Stimulated activated CD8-positive, alpha-beta memory T cell treated with anti-CD3 and anti-CD28 coated beads, Interleukin-4, amount 100 ng/mL, for 4 hours (primary cell): Measurements from ENCODE around the gene FCRL3.

Experiments used
- DNase-seq, 2 donors: peaks; one replicate each; pipeline ENCODE4 v3.0.0-alpha.2; 2020; ENCODE audit warnings: low read depth in 2 of 2, low spot score in 1 of 2

Gene FCRL3

GRCh38 chr1:157691285-157691920 lies 9.2 kb downstream of the FCRL3 start:
- no peak for DNase-seq

DNA sequence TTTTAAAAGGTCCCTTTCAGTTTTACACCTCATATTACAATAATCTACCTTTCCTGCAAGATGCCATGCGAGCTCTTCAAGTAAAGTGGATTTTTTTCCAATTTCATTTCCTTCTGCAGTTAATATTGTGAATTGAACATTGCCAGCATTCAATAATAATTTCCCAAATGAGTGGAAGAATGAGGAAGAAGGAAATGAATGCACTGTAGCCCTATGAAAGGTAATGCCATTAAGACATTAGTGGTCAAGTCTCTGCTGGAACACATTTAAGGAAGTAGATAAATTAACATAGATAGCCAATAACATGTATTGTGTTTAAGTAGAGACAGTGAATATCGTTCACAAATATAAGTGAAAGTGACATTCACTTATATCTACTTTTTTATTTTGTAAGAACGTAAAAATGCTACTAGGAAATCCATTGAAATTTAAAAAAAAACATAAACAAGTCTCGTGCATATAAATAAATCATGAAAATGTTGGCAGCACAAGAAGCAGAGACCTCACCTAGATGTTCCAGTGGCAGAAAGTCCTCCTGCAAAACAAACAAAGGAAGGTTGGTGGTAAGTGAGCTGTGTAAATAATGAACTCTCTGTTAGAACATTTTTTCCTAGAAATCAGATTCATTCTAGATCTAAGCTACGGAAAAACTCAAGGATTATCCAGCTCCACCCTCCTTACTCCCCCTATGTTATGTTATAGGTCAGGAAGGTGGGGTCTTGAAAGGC lies 17.7 kb downstream of the FCRL3 start:
- no peak for DNase-seq

- no peak for DNase-seq
Measured at GRCh38 chr1:157678721-157679120, 21.8 kb downstream of the FCRL3 start.

DNA sequence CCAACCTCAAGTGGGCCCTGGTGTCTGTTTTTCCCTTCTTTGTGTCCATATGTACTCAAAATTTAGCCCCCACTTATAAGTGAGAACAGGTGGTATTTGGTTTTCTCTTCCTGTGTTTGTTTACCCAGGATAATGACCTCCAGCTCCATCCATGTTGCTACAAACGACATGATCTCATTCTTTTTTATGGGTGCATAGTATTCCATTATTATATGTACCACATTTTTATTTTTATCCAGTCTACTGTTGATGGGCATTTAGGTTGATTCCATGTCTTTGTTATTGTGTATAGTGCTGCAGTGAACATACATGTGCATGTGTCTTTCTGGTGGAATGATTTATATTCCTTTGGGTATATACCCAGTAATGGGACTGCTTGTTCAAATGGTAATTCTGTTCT lies 27.6 kb downstream of the FCRL3 start:
- DNase-seq: no peak

GRCh38 chr1:157671895-157672294 lies 28.7 kb downstream of the FCRL3 start:
- DNase-seq: no peak

DNA sequence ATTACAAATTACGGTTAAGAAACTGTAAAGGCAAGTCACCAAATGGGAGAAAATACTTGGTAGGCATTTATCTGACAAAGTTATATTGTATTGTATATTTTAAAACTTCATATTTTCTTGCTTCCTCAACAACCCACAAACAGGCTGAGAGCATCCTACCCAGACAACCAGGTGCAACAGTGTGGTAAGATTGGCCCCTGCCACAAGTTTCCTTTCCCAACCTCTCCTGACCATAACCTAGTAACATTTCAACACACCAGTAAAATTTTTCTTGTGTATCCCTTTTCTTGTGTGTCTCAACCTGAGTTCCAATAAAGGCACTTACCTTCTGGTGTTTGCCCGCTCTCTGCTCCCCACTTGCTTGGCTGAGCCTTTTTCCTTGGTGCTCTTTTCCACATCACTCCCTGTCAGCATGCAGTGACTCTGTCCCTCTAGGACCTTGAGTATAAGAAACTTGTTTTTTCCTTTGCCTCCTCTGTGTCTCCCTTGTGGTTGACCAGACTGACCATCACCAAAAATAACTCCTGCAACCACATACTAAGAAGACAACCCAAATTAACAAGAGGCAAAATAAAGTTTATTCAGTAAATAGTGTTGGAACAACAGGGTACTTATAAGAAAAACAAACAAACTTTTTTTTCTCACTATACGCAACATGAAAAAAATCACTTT lies 40.9 kb downstream of the FCRL3 start:
- no peak for DNase-seq

DNA sequence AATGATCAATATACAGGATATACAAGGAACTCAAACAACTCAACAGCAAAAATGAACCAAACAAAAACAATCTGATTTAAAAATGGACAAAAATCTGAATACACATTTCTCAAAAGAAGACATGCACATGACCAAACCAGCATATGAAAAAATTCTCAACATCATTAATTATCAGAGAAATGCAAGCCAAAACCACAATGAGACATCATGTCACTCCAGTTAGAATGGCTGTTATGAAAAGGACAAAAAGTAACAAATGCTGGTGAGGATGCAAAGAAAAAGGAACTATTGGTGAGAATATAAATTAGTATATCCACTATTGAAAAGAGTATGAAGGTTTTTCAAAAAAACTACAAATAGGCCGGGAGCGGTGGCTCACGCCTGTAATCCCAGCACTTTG lies 42.0 kb downstream of the FCRL3 start:
- no peak for DNase-seq

DNA sequence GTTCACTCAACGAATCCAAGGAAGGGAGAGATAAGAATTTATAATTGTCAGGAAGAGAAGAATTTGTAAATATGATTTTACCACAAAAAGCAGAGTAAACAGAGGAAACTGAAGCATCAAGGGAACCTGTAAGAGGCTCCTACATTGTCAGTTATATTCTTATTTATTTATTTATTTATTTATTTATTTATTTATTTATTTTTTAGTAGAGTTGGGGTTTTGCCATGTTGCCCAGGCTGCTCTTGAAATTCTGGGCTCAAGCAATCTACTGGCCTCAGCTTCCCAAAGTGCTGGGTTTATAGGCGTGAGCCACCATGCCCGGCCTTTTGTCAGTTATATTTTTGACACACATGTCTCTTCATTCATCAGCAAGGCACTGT lies 47.1 kb downstream of the FCRL3 start:
- no peak for DNase-seq

- DNase-seq: no peak
Measured at GRCh38 chr1:157652859-157653493, 47.6 kb downstream of the FCRL3 start.

GRCh38 chr1:157648317-157648716 lies 52.3 kb downstream of the FCRL3 start:
- no peak for DNase-seq

DNA sequence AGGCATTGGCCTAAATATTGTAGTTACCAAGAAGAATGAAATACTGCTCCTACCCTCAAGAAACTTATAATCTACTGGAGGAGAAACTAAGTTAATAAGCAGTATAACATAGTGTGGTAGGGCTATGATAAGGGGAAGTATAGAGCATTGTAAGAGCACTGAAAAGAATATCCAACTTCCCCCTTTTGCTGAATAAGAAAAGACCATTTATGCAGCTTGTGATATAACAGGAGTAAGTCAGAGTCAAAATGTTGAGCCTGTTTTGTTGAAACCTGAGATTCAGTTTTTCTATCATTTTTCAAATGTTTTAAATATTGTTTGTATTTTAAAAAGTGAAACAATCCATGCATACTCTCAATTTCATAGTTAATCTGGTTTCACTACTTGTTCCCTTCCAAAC lies 54.4 kb downstream of the FCRL3 start:
- no peak for DNase-seq

DNA sequence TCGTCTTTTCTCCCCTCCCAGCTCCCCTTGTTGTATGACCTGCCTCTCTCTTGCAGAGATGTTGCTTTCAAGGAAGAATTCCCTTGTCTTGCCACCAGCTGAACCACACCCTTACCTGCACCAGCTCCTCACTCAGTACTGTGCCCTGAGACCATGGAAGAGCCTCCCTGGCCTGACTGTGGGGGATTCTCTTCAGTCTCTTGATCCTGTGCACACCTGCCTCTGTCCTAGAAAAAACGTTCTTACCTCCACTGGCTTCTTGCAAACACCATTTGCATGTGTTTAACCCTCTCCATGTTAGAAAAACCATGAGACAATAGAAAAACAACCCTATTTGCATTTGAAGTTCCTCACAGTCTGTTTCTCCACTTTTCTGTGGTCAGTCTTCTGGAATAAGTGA lies 59.4 kb downstream of the FCRL3 start:
- DNase-seq: no peak

DNA sequence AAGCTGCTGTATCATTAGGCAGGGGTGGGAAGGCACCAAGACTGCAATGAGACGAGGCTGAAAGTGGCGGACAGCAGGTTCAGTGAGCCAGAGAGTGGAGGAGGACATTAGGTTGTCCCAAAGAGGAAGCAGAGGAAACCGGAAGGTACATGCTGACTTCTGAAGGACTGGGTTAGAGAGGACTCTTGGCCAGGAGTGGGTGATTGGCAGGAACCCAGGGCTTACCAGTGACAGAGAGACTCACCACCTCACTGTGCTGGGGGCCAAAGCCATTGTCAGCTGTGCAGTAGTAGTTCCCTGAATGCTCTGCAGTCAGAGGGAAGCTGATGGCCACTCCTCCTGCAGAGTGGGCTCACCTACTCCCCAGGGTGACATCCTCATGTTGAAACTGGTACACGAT lies 60.8 kb downstream of the FCRL3 start:
- no peak for DNase-seq

GRCh38 chr1:157628773-157629172 lies 71.8 kb downstream of the FCRL3 start:
- DNase-seq: no peak
